Testis (tissue), 3 donors: ENCODE results near the gene MTPN. TPM values are rescaled to one million over a fixed set of nuclear protein-coding genes. Genes with fewer than 3 reads are reported as not detected.

Source experiments
- DNase-seq: peaks from one replicate; pipeline ENCODE4 v3.0.0-alpha.2; 2019
- H3K27ac ChIP-seq, 2 donors: fragments of 200-600 bp; sonication (generic); one replicate each; pipeline ENCODE4 v1.5.1; 2019
- H3K27me3 ChIP-seq: fragments of 200-600 bp; sonication (generic); one replicate; pipeline ENCODE4 v1.5.1; 2019
- H3K36me3 ChIP-seq: fragments of 200-600 bp; sonication (generic); one replicate; pipeline ENCODE4 v1.5.1; 2017; ENCODE audit warnings: low read depth; ENCODE audit errors: missing control alignments
- H3K4me1 ChIP-seq: fragments of 200-600 bp; sonication (generic); one replicate; pipeline ENCODE4 v1.5.1; 2019
- H3K4me3 ChIP-seq, 2 donors: fragments of 200-600 bp; sonication (generic); one replicate each; pipeline ENCODE4 v1.5.1; 2017 to 2019
- H3K9me3 ChIP-seq: fragments of 200-600 bp; sonication (generic); one replicate; pipeline ENCODE4 v1.5.1; 2017
- CTCF ChIP-seq, 3 experiments: fragments of 450-650 bp in 2 of 3; fragments of 200-600 bp in 1 of 3; sonication (generic) in 1 of 3; IDR thresholded peaks; one replicate each; pipeline ENCODE4 v1.5.1; 2016 to 2019; ENCODE audit warnings: antibody characterized with exemption in 3 of 3, mild to moderate bottlenecking in 2 of 3, moderate library complexity in 1 of 3
- POLR2A ChIP-seq: fragments of 450-650 bp; IDR thresholded peaks from one replicate; pipeline ENCODE4 v1.6.1; 2017; ENCODE audit warnings: antibody characterized with exemption, mild to moderate bottlenecking, moderate library complexity
- WGBS, 2 donors: methylation state at CpG; one replicate each; pipeline ENCODE4 v1.1.5; 2018; 5-methylcytosine and 5-hydroxymethylcytosine counted together
- intact Hi-C: fragments of 100-400 bp; cut with DNase I; formaldehyde crosslinking; loops from one replicate; pipeline ENCODE4 v1.15.1; 2023; ENCODE audit warnings: low total_unique reads
- polyA plus RNA-seq: library from polyadenylated mRNA; stranded (reverse); fragments of 350-450 nt; fragmentation: Illumina TruSeq; extraction: RNeasy Lipid Tissue Mini Kit (QIAGEN cat#74804); gene quantifications from one replicate; pipeline ENCODE4 v1.2.3, GENCODE V29; 2014; ENCODE audit warnings: low read depth, low replicate concordance; ENCODE audit not compliant: insufficient read depth
- total RNA-seq, 2 donors: library from RNA; depleted of rRNA; stranded (reverse); fragments of >200 nt; gene quantifications; one replicate each; pipeline ENCODE4 v1.2.3, GENCODE V29; 2016

The MTPN gene
- total and polyA plus RNA-seq, 3 donors from 2014 or later = 141 to 144 (median 142) TPM

- TF ChIP-seq CTCF (IDR thresholded peaks at IDR 0.05) (no peak), POLR2A (no peak)
- Histone ChIP-seq H3K27me3 (no peaks in the 10 kb centered on the region), H3K27ac (no peak overlapping the region), H3K4me3 (no peak overlapping the region), H3K9me3 (no peaks in the 10 kb centered on the region), H3K4me1 (no peaks in the 10 kb centered on the region), H3K36me3 (no peaks in the 10 kb centered on the region)
- intact Hi-C loops = no loop called here
- DNase-seq = no peak
Measured at GRCh38 chr7:135998081-135998480, 20.9 kb upstream of the MTPN start.

DNA sequence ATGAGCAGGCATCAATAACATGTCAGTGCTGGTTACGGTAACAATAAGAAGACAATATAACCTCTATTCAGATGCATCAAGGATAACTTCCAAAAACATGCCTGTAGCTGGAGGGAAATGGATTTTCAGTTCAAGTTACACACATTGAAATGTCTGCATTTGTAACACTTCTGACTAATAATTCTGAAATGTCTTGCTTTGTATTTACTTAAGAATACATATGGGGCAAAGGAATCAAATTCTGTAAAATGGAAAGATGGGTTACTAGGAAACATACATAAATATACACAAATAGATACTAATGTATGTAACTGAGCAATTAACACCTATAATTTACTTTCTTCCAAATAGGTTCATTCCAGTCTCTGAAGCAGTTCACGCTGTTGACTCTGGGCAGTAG lies 18.6 kb upstream of the MTPN start:
- no peak overlapping the region for H3K4me3 ChIP-seq
- no peak overlapping the region for H3K27ac ChIP-seq
- intact Hi-C loops = no loop called here
- no peak for DNase-seq
- H3K9me3 ChIP-seq = no peaks in the 10 kb centered on the region
- TF ChIP-seq CTCF (IDR thresholded peaks at IDR 0.05) = no peak
- TF ChIP-seq POLR2A = no peak
- H3K27me3 ChIP-seq = no peaks in the 10 kb centered on the region
- H3K36me3 ChIP-seq = no peaks in the 10 kb centered on the region
- WGBS, 2 donors = 93 to 97% methylated on average over 2 of the region's 2 CpGs
- H3K4me1 ChIP-seq = no peaks in the 10 kb centered on the region

DNA sequence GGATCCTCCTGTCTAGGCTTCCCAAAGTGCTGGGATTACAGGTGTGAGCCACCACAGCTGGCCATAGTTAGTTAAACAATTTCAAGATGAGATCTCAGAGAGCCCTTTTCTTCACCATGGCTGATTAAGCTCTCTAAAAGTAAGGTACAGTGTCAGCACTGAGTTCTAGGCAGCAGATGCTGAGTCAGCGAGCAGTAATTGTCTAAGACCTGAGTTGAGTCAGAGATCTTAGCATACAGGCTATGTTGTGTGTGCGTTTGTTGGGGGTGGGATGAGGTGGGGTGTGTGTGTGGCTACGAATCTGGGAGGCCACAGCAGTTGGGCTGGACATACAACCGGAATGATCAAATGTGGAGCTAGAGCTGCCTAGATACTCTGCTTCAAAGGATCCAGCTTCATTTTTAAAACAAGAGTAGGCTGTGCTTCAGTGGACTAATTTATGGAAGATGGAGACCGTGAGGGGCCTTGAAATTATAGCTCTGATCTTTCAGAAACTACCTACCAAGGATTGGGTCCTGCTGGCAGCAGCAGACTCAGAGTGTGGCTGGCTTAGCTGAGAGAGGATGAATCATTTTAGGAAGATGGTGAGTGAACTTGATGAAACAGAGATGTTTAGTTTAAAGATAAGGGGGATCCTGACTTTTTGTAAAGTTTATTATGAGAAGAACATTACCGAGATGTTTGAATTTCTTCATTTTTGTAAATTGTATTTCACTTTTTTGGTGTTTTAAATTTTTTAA lies 17.5 kb upstream of the MTPN start:
- 84 to 86% methylated on average over 5 to 6 of the region's 6 CpGs for WGBS, 2 donors
- no peak overlapping the region for H3K4me3 ChIP-seq
- peaks cover 4% of the 10 kb centered on the region for H3K4me1 ChIP-seq
- no peaks in the 10 kb centered on the region for H3K36me3 ChIP-seq
- H3K9me3 ChIP-seq = no peaks in the 10 kb centered on the region
- DNase-seq = no peak
- H3K27ac ChIP-seq = no peak overlapping the region
- no peaks in the 10 kb centered on the region for H3K27me3 ChIP-seq
- intact Hi-C loops = no loop called here
- TF ChIP-seq CTCF (IDR thresholded peaks at IDR 0.05) = no peak

DNA sequence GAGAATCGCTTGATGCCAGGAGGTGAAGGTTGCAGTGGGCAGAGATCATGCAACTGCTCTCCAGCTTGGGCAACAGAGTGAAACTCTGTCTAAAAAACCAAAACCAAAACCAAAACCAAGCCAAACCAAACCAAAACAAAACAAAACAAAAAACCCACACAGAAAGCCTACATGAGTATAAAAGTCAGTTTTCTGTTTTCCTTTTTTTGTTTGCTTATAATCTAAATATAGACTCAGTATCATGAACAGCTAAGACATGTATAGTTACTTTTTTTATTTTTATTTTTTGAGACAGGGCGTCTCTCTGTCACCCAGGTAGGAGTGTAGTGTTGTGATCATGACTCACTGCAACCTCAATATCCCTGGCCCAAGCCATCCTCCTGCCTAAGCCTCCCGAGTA lies 16.8 kb upstream of the MTPN start:
- no peaks in the 10 kb centered on the region for H3K27me3 ChIP-seq
- H3K4me1 ChIP-seq = peaks cover 4% of the 10 kb centered on the region
- H3K4me3 ChIP-seq = no peak overlapping the region
- TF ChIP-seq POLR2A (no peak), CTCF (IDR thresholded peaks at IDR 0.05) (no peak)
- DNase-seq = no peak
- no peaks in the 10 kb centered on the region for H3K9me3 ChIP-seq
- intact Hi-C loops = no loop called here
- 87 to 96% methylated on average over 3 of the region's 3 CpGs for WGBS, 2 donors
- no peak overlapping the region for H3K27ac ChIP-seq
- H3K36me3 ChIP-seq = no peaks in the 10 kb centered on the region

DNA sequence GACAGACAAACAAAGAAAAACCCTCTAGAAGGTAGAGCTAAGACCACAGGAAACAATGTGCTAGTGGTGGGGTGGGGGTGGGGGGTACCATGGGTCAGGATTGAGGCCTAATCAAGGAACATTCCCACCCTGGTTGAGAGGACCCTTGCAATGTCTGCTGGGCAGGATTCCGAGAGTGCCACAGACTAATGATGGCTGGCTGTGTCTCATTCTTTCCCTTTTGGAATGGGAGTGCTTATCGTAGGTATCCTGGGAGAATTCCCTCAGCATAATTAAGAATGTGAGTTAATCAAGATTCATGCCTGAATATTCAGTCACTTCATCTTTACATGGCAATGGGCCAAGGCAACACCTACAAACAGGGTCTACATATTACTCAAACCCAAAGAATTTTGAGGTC lies 14.7 kb upstream of the MTPN start:
- 90 to 95% methylated on average over 2 of the region's 2 CpGs for WGBS, 2 donors
- no peak for TF ChIP-seq CTCF (IDR thresholded peaks at IDR 0.05)
- no peak for TF ChIP-seq POLR2A
- DNase-seq = no peak
- intact Hi-C loops = no loop called here
- Histone ChIP-seq H3K4me3 (no peak overlapping the region), H3K9me3 (no peaks in the 10 kb centered on the region), H3K4me1 (peaks cover 4% of the 10 kb centered on the region), H3K27ac (no peak overlapping the region), H3K27me3 (no peaks in the 10 kb centered on the region), H3K36me3 (no peaks in the 10 kb centered on the region)
